Common myeloid progenitor, CD34-positive (primary cell): ENCODE measurements around the gene DDX4. TPM values are rescaled to one million over a fixed set of nuclear protein-coding genes. Genes with fewer than 3 reads are reported as not detected.
A peak's percentile ranks its signal among the peaks of the same experiment; 100 is the strongest.
"Not testable (repeated sequence)": the region's sequence is repeated elsewhere in the genome, so short reads cannot be mapped to it uniquely, and the experiment has no call there.

Experiments
- CTCF ChIA-PET: fragments of 350-600 bp; sonication (Branson Sonifier 250); formaldehyde crosslinking; loops from one replicate; lab custom pipeline; 2021; ENCODE audit warnings: antibody characterized with exemption; lab: Charles Lee
- POLR2A ChIA-PET: fragments of 350-600 bp; sonication (Branson Sonifier 250); formaldehyde crosslinking; loops from one replicate; lab custom pipeline; 2021; ENCODE audit warnings: antibody characterized with exemption; lab: Charles Lee
- DNase-seq, 3 donors: peaks; one replicate each; pipeline versions ENCODE4 v3.0.0 to v3.0.0-alpha.2; 2013
- H3K27ac ChIP-seq, 2 experiments: 1 replicate in 1 of 2; 2 replicates in 1 of 2; pipeline ENCODE4 v1.7.0; 2013; ENCODE audit warnings: inconsistent platforms in 2 of 2, low read length in 2 of 2, mild to moderate bottlenecking in 2 of 2, low read depth in 1 of 2, moderate library complexity in 1 of 2; ENCODE audit not compliant: severe bottlenecking in 2 of 2, insufficient read depth in 1 of 2, poor library complexity in 1 of 2
- H3K27me3 ChIP-seq, 5 experiments: replicated peaks in 2 of 5; 1 replicate in 3 of 5; 2 replicates in 2 of 5; pipeline versions ENCODE4 v1.6.1 to v1.7.0; 2013; ENCODE audit warnings: low read length in 4 of 5, mild to moderate bottlenecking in 2 of 5, moderate library complexity in 2 of 5, inconsistent platforms in 1 of 5; ENCODE audit not compliant: insufficient read depth in 5 of 5, control insufficient read depth in 4 of 5
- H3K36me3 ChIP-seq, 4 experiments: 1 replicate in 2 of 4; 2 replicates in 2 of 4; pipeline versions ENCODE4 v1.6.1 to v1.7.0; 2013; ENCODE audit warnings: low read length in 3 of 4, control low read depth in 1 of 4, mild to moderate bottlenecking in 1 of 4; ENCODE audit not compliant: control insufficient read depth in 4 of 4, insufficient read depth in 4 of 4
- H3K4me1 ChIP-seq, 4 experiments: 1 replicate in 3 of 4; 2 replicates in 1 of 4; pipeline versions ENCODE4 v1.6.1 to v1.7.1; 2013; ENCODE audit warnings: low read length in 3 of 4, mild to moderate bottlenecking in 3 of 4, control low read depth in 1 of 4, inconsistent platforms in 1 of 4, moderate library complexity in 1 of 4; ENCODE audit not compliant: control insufficient read depth in 4 of 4, insufficient read depth in 4 of 4; ENCODE audit errors: control extremely low read depth in 1 of 4
- H3K4me3 ChIP-seq, 7 experiments: 1 replicate in 4 of 7; 2 replicates in 3 of 7; pipeline versions ENCODE4 v1.5.1 to v1.7.0; 2013; ENCODE audit warnings: mild to moderate bottlenecking in 7 of 7, low read length in 6 of 7, moderate library complexity in 6 of 7, inconsistent platforms in 2 of 7, low read depth in 2 of 7, control low read depth in 1 of 7; ENCODE audit not compliant: insufficient read depth in 4 of 7, control insufficient read depth in 1 of 7; ENCODE audit errors: extremely low read depth in 1 of 7
- H3K9me3 ChIP-seq, 5 experiments: 1 replicate in 4 of 5; 2 replicates in 1 of 5; pipeline versions ENCODE4 v1.6.1 to v1.7.1; 2013; ENCODE audit warnings: low read length in 4 of 5, mild to moderate bottlenecking in 2 of 5, inconsistent platforms in 1 of 5, low read depth in 1 of 5, moderate library complexity in 1 of 5; ENCODE audit not compliant: control insufficient read depth in 4 of 5, insufficient read depth in 2 of 5; ENCODE audit errors: control extremely low read depth in 1 of 5
- WGBS: methylation state at CpG from one replicate; pipeline ENCODE4 v1.1.5; 2013; ENCODE audit not compliant: insufficient coverage; 5-methylcytosine and 5-hydroxymethylcytosine counted together
- polyA plus RNA-seq: library from polyadenylated mRNA; unstranded; fragments of 120-200 nt; gene quantifications from one replicate; pipeline ENCODE4 v1.2.1, GENCODE V29; 2013

Gene DDX4
- polyA plus RNA-seq = not detected

- Histone ChIP-seq H3K4me3 (no peak within 1 kb of the TSS), H3K27me3 (no peaks in the 10 kb centered on the region), H3K27ac (no peak within 1 kb of the TSS), H3K4me1 (no peaks in the 10 kb centered on the region), H3K9me3 (peaks cover 0 to 2% (median 0%) of the 10 kb centered on the region in 5 experiments), H3K36me3 (no peaks in the 10 kb centered on the region)
- CTCF ChIA-PET = no interaction called here
- POLR2A ChIA-PET = no interaction called here
- DNase-seq = no peak
- WGBS = 98% methylated on average over 31 of the region's 31 CpGs
These were observed at the start of gene DDX4 for GRCh38 chr5:55737793-55738192. DDX4 (plus strand) TSS chr5:55738061; CDS start chr5:55738964, 903 bp downstream.

DNA sequence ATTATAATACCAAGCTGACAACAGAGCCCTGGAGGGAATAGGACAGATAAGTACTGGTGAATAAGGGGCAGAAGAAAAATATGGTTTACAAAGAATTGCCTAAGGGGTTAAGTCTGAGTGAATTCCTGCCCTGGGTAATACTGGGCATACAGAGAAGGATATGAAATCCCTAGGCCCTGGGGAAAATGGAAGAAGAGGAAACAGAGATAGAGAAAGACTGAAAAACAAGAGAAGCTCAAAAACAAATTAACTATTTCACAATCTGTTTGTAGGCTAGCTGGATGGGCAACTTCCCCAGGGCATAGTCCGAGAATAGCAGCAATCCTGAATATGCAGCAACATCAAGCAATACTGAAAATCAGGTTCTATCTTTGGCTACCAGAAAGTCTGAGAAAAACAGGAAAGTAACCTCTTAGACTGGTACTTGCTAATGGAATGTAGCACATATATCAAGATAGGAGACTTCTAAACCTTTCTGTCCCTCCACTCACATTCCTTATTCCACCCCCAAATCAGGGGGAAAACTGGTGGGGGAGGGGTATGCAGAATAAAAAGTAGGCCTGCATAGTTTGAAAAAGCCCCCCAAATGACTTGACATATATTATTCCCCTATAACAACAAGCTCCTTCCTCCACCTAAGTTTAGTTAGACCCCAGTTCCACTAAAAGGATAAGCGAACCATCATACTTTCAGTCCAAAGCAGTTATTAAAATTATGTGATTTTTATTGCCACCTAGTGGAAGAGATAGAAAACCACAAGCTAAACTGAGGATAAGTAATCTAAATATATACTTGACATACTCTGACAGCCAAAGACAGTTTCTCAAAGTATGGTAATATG lies 46.4 kb upstream of the DDX4 start:
- no peak overlapping the region for H3K27ac ChIP-seq
- peak; percentile 48 to 69 (median 56) for DNase-seq
- no peaks in the 10 kb centered on the region for H3K27me3 ChIP-seq
- WGBS = 100% methylated on average over 1 of the region's 2 CpGs
- ChIA-PET POLR2A (no interaction called here), CTCF (interaction anchor here (0.6 to 3.4 kb wide), 19 partner anchors 9 to 368 kb away, joined by 3 to 16 read pairs (median 4); no protein-coding TSS in a partner anchor)
- no peak overlapping the region for H3K4me3 ChIP-seq
- no peaks in the 10 kb centered on the region for H3K36me3 ChIP-seq
- no peaks in the 10 kb centered on the region for H3K9me3 ChIP-seq
- H3K4me1 ChIP-seq = peaks cover 0 to 3% (median 0%) of the 10 kb centered on the region in 4 experiments

DNA sequence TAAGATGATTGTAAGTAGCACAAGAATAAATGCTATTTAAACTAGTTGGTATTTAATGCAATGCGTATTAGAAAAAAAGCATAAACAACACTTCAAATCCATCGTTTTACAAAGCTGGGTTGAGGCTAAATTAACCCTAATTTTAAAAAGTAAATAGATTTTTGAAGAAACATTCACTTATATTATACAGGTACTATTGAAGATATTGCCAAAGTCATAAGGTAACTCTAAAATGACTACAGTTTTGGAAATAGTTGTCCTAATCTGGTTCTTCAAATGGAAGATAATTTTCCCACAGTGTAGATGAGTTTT lies 45.8 kb upstream of the DDX4 start:
- ChIA-PET CTCF (interaction anchor here (0.8 to 3.4 kb wide), 18 partner anchors 9 to 369 kb away, joined by 3 to 16 read pairs (median 4); no protein-coding TSS in a partner anchor), POLR2A (no interaction called here)
- Histone ChIP-seq H3K4me3 (no peak overlapping the region), H3K27ac (no peak overlapping the region), H3K36me3 (peaks cover 0 to under 1% (median 0%) of the 10 kb centered on the region in 4 experiments), H3K4me1 (peaks cover 0 to 3% (median 0%) of the 10 kb centered on the region in 4 experiments), H3K27me3 (no peaks in the 10 kb centered on the region), H3K9me3 (no peaks in the 10 kb centered on the region)
- no peak for DNase-seq
- WGBS = no CpG with 5 or more reads among the region's 2 CpGs

GRCh38 chr5:55692509-55692908 lies 45.4 kb upstream of the DDX4 start:
- Histone ChIP-seq H3K36me3 (peaks cover 0 to 5% (median under 1%) of the 10 kb centered on the region in 4 experiments), H3K4me1 (peaks cover 0 to 3% (median 0%) of the 10 kb centered on the region in 4 experiments), H3K9me3 (no peaks in the 10 kb centered on the region), H3K4me3 (no peak overlapping the region), H3K27me3 (no peaks in the 10 kb centered on the region), H3K27ac (no peak overlapping the region)
- CTCF ChIA-PET = interaction anchor here (0.8 to 3.4 kb wide), 18 partner anchors 8 to 356 kb away, joined by 3 to 16 read pairs (median 4); no protein-coding TSS in a partner anchor
- 100% methylated on average over 1 of the region's 1 CpG for WGBS
- POLR2A ChIA-PET = no interaction called here
- no peak for DNase-seq

DNA sequence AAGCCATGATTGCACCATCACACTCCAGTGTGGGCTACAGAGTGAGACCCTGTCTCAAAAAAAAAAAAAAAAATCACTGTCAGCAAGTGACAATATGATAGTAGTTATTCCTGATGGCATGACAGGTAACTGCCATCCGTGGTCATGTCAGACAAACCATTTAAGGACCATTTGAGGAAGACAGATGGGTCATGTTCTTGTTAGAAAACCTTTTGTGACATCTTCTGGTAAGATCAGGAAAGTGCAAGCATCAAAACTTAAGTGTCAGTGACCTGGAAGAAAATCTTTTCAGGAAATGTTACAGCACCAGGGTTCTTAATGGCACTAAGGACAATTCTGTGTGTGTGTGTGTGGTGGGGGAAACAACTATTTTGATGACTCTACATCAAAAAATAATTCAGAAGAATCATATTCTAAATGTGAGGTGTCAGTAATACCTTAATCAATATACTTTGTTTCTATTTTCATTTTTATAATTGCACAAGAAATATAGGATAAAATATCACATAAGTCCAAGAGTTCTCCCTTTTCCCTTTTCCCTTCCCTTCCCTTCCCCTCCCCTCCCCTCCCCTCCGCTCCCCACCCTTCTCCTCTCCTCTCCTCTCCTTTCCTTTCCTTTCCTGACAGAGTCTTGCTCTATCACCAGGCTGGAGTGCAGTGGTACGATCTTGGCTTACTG lies 43.6 kb upstream of the DDX4 start:
- Histone ChIP-seq H3K4me1 (peaks cover 0 to 3% (median 0%) of the 10 kb centered on the region in 4 experiments), H3K4me3 (no peak overlapping the region), H3K27ac (no peak overlapping the region), H3K27me3 (no peaks in the 10 kb centered on the region), H3K9me3 (no peaks in the 10 kb centered on the region), H3K36me3 (peaks cover 0 to 5% (median under 1%) of the 10 kb centered on the region in 4 experiments)
- CTCF ChIA-PET = interaction anchor here (1.0 to 3.4 kb wide), 3 partner anchors 286 to 353 kb away, joined by 3 to 14 read pairs (median 6); no protein-coding TSS in a partner anchor
- peak; percentile 42 to 44 (median 44) for DNase-seq
- POLR2A ChIA-PET = no interaction called here
- WGBS = 94% methylated on average over 3 of the region's 3 CpGs

- WGBS = 98% methylated on average over 20 of the region's 31 CpGs
- H3K36me3 ChIP-seq, H3K4me3 ChIP-seq, H3K9me3 ChIP-seq, POLR2A ChIA-PET, H3K4me1 ChIP-seq, DNase-seq, H3K27ac ChIP-seq, H3K27me3 ChIP-seq, CTCF ChIA-PET: not testable (repeated sequence)
These were observed 41.2 kb upstream of the DDX4 start for GRCh38 chr5:55696704-55697103.
